Panc1 (cell line): ENCODE results near the gene RHOG. TPM values are rescaled to one million over a fixed set of nuclear protein-coding genes. Genes with fewer than 3 reads are reported as not detected.

Source experiments
- ATAC-seq: fragments of 200-7000 bp; cut with Tn5 transposase; 2 replicates; pipeline ENCODE4 v1.9.1; 2020; ENCODE audit warnings: mild to moderate bottlenecking, moderate library complexity
- BruUV-seq: library from RNA; stranded (reverse); fragments of 400-500 nt; replicated peaks from 2 replicates; lab custom pipeline; 2021; lab: Mats Ljungman, UMichigan
- CTCF ChIA-PET: fragments of 300-600 bp; sonication (Branson Sonifier 250); formaldehyde crosslinking; loops from one replicate; lab custom pipeline; 2022; ENCODE audit warnings: antibody characterized with exemption; lab: Charles Lee
- POLR2A ChIA-PET: fragments of 300-600 bp; sonication (Branson Sonifier 250); formaldehyde crosslinking; loops from one replicate; lab custom pipeline; 2022; ENCODE audit warnings: antibody characterized with exemption; lab: Charles Lee
- DNase-seq: peaks from one replicate; pipeline ENCODE4 v3.0.0-alpha.2; 2010; ENCODE audit warnings: low read depth, low spot score
- H3K27ac ChIP-seq: 2 replicates; pipeline ENCODE4 v1.5.1; 2011; ENCODE audit warnings: mild to moderate bottlenecking, low read length, inconsistent platforms
- H3K27me3 ChIP-seq: fragments of 200-500 bp; sonication (Bioruptor generic); 2 replicates; pipeline ENCODE4 v1.6.0; 2014; ENCODE audit warnings: low read length, inconsistent platforms; ENCODE audit not compliant: control insufficient read depth, insufficient read depth
- H3K36me3 ChIP-seq: fragments of 200-500 bp; sonication (Bioruptor generic); 2 replicates; pipeline ENCODE4 v1.5.1; 2014; ENCODE audit warnings: inconsistent platforms, mild to moderate bottlenecking, low read length, moderate library complexity; ENCODE audit not compliant: control insufficient read depth, insufficient read depth
- H3K4me1 ChIP-seq: 2 replicates; pipeline ENCODE4 v1.5.1; 2011; ENCODE audit warnings: inconsistent platforms, mild to moderate bottlenecking, low read length, moderate library complexity; ENCODE audit not compliant: control insufficient read depth, insufficient read depth
- H3K4me3 ChIP-seq, 2 experiments: 2 replicates each; pipeline ENCODE4 v1.5.1; 2011 to 2012; ENCODE audit warnings: low read depth in 2 of 2, low read length in 2 of 2, mild to moderate bottlenecking in 2 of 2, inconsistent platforms in 1 of 2, moderate library complexity in 1 of 2
- H3K9me3 ChIP-seq: fragments of 200-500 bp; sonication (Bioruptor generic); 2 replicates; pipeline ENCODE4 v1.5.1; 2014; ENCODE audit warnings: low read depth, mild to moderate bottlenecking, inconsistent platforms, low read length, moderate library complexity; ENCODE audit not compliant: control insufficient read depth, insufficient read depth
- POLR2AphosphoS5 ChIP-seq: IDR thresholded peaks from 2 replicates; pipeline ENCODE4 v1.6.1; 2012; ENCODE audit warnings: mild to moderate bottlenecking, low read depth, low read length, moderate library complexity
- SIN3A ChIP-seq: IDR thresholded peaks from 2 replicates; pipeline ENCODE4 v1.6.1; 2012; ENCODE audit warnings: low read depth, mild to moderate bottlenecking, low read length, moderate library complexity, borderline replicate concordance; ENCODE audit not compliant: insufficient read depth
- TCF7L2 ChIP-seq: IDR thresholded peaks from 2 replicates; pipeline ENCODE4 v1.6.1; 2011; ENCODE audit warnings: mild to moderate bottlenecking, low read depth, low read length, inconsistent platforms
- in situ Hi-C: cut with HindIII; loops from 2 replicates; pipeline ENCODE4 v1.10.0; 2016; ENCODE audit warnings: low sequenced_read_pairs, low pct_unique_long_range_greater_than_20kb
- intact Hi-C: fragments of 100-400 bp; cut with micrococcal nuclease; formaldehyde crosslinking; loops from one replicate; pipeline ENCODE4 v1.10.0; 2022; ENCODE audit not compliant: unreplicated experiment
- total RNA-seq: library from RNA; stranded (reverse); gene quantifications from one replicate; pipeline ENCODE4 v1.2.1, GENCODE V29; 2021; ENCODE audit not compliant: unreplicated experiment
- TF ChIP-seq, protein P1 (sequence below): fragments of 450-650 bp; IDR thresholded peaks from 2 replicates; pipeline ENCODE4 v1.5.1; 2017; ENCODE audit warnings: mild to moderate bottlenecking
- TF ChIP-seq, protein P2 (sequence below), 2 experiments: IDR thresholded peaks; 2 replicates each; pipeline ENCODE4 v1.6.1; 2011 to 2012; ENCODE audit warnings: low read depth in 2 of 2, control low read depth in 1 of 2, low read length in 1 of 2, mild to moderate bottlenecking in 1 of 2, moderate library complexity in 1 of 2; ENCODE audit not compliant: insufficient read depth in 1 of 2

Gene RHOG
- total RNA-seq, 1 experiment from 2014 or later = 156 TPM

DNA sequence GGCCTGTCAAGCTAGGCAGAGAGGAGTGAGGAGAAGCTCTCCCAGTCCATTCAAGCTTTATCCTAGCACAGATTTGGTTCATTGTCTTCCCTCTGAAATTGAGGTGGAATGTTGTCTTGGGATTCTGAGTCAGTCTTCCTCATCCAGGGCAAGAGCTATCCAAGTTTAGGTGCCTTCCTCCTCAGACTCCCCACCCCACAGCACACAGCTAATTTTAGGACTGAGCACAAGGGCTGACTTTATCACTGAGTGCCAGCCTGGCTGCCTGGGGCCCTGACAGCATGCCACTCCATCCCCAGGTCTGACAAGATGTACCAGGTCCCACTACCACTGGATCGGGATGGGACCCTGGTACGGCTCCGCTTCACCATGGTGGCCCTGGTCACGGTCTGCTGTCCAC, 29.8 kb downstream of the RHOG start:
- TF ChIP-seq TCF7L2 = no peak
- TF ChIP-seq, protein P1, sequence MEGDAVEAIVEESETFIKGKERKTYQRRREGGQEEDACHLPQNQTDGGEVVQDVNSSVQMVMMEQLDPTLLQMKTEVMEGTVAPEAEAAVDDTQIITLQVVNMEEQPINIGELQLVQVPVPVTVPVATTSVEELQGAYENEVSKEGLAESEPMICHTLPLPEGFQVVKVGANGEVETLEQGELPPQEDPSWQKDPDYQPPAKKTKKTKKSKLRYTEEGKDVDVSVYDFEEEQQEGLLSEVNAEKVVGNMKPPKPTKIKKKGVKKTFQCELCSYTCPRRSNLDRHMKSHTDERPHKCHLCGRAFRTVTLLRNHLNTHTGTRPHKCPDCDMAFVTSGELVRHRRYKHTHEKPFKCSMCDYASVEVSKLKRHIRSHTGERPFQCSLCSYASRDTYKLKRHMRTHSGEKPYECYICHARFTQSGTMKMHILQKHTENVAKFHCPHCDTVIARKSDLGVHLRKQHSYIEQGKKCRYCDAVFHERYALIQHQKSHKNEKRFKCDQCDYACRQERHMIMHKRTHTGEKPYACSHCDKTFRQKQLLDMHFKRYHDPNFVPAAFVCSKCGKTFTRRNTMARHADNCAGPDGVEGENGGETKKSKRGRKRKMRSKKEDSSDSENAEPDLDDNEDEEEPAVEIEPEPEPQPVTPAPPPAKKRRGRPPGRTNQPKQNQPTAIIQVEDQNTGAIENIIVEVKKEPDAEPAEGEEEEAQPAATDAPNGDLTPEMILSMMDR = no peak
- TF ChIP-seq, protein P2, sequence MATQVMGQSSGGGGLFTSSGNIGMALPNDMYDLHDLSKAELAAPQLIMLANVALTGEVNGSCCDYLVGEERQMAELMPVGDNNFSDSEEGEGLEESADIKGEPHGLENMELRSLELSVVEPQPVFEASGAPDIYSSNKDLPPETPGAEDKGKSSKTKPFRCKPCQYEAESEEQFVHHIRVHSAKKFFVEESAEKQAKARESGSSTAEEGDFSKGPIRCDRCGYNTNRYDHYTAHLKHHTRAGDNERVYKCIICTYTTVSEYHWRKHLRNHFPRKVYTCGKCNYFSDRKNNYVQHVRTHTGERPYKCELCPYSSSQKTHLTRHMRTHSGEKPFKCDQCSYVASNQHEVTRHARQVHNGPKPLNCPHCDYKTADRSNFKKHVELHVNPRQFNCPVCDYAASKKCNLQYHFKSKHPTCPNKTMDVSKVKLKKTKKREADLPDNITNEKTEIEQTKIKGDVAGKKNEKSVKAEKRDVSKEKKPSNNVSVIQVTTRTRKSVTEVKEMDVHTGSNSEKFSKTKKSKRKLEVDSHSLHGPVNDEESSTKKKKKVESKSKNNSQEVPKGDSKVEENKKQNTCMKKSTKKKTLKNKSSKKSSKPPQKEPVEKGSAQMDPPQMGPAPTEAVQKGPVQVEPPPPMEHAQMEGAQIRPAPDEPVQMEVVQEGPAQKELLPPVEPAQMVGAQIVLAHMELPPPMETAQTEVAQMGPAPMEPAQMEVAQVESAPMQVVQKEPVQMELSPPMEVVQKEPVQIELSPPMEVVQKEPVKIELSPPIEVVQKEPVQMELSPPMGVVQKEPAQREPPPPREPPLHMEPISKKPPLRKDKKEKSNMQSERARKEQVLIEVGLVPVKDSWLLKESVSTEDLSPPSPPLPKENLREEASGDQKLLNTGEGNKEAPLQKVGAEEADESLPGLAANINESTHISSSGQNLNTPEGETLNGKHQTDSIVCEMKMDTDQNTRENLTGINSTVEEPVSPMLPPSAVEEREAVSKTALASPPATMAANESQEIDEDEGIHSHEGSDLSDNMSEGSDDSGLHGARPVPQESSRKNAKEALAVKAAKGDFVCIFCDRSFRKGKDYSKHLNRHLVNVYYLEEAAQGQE (IDR thresholded peaks at IDR 0.05; ENCODE audit: insufficient read depth in 1 of 2, low read depth in 2 of 2, low read length in 1 of 2) = no peak
- no peak for TF ChIP-seq POLR2AphosphoS5
- TF ChIP-seq SIN3A = no peak
- no peak for ATAC-seq
- Histone ChIP-seq H3K4me1 (peaks cover 9% of the 10 kb centered on the region), H3K27me3 (no peaks in the 10 kb centered on the region), H3K27ac (no peak overlapping the region), H3K4me3 (no peak overlapping the region), H3K9me3 (no peaks in the 10 kb centered on the region), H3K36me3 (no peaks in the 10 kb centered on the region)
- in situ Hi-C loops (no loop called here), intact Hi-C loops (no loop called here)
- ChIA-PET CTCF (interaction anchor here (1.0 kb wide), 1 partner anchor 262 kb away, joined by 4 read pairs; no protein-coding TSS in a partner anchor), POLR2A (no interaction called here)
- BruUV-seq = no TSS peak
- DNase-seq = no peak

DNA sequence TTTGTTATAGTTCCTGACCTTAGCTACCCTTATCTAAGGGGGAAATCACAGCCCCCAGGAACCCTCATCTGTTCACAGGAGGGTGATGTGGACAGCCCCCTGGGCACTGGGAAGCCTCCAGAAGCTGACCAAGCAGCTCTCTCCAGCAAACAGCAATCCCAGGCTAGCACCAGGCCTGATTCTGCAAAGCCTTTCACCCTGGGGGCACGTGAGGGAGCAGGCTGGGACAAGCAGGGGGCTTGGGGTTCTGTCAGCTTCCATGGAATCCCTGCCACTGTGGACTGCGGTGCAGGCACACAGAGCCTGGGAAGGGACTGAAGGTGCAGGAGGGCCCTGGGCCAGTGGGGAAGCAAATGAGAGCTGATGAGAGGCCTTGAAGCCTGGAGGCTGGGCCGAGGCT, 30.3 kb downstream of the RHOG start:
- TF ChIP-seq TCF7L2 (no peak), POLR2AphosphoS5 (no peak), SIN3A (no peak)
- TF ChIP-seq, protein P1 = no peak
- TF ChIP-seq, protein P2 (IDR thresholded peaks at IDR 0.05; ENCODE audit: insufficient read depth in 1 of 2, low read depth in 2 of 2, low read length in 1 of 2) = no peak
- POLR2A ChIA-PET = no interaction called here

More for the DNA sequence above, 30.3 kb downstream of the RHOG start:
- Histone ChIP-seq H3K27ac (no peak overlapping the region), H3K36me3 (no peaks in the 10 kb centered on the region), H3K27me3 (no peaks in the 10 kb centered on the region), H3K4me1 (peaks cover 9% of the 10 kb centered on the region), H3K9me3 (no peaks in the 10 kb centered on the region), H3K4me3 (no peak overlapping the region)
- BruUV-seq = no TSS peak
- ATAC-seq = no peak
- no peak for DNase-seq
- CTCF ChIA-PET = interaction anchor here (1.0 to 1.1 kb wide), 2 partner anchors 26 to 262 kb away, joined by 4 read pairs; no protein-coding TSS in a partner anchor
- in situ Hi-C loops = no loop called here
- intact Hi-C loops = no loop called here
